Measurements from ENCODE around the gene NTN5. TPM values are rescaled to one million over a fixed set of nuclear protein-coding genes. Genes with fewer than 3 reads are reported as not detected.

Gene NTN5
- total and polyA plus RNA-seq, 2 of the 4 experiments (the other 2 are of a cell fraction) = 0.19 TPM; not detected in 1

DNA sequence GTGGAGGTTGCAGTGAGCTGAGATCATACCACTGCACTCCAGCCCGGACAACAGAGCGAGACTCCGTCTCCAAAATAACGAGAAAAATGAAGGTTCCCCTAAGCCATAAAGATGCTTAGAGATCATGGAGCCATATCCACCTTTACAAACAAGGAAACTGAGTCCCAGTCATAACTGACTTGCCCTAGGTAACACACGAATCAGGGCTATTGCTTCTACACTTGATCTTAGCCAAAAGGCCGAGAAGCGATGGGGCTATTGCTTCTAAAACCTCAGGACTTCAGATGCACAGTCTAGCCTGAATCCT lies 38.8 kb downstream of the NTN5 start:
- H2AK5ac ChIP-seq (ENCODE audit: low read depth, low read length) = peak overlapping the region; percentile 98
- H4K5ac ChIP-seq (ENCODE audit: low read depth, low read length) = peak overlapping the region; percentile 95
- dilution Hi-C loops (cut with HindIII; ENCODE audit: low sequenced_read_pairs, unreplicated experiment) = no loop called here
- peak overlapping the region; percentile 83 for H3K27ac ChIP-seq (ENCODE audit: insufficient read depth, low read length)
- peak overlapping the region; percentile 92 for H3K18ac ChIP-seq (ENCODE audit: low read depth, low read length)
- H3K9ac ChIP-seq (ENCODE audit: low read depth, low read length) = peak overlapping the region; percentile 71
- in situ Hi-C loops (cut with MboI; ENCODE audit: low sequenced_read_pairs) = no loop called here
- TF ChIP-seq RCOR1 (IDR thresholded peaks at IDR 0.05; ENCODE audit: insufficient replicate concordance, low read length) = no peak
- TF ChIP-seq, protein P1, sequence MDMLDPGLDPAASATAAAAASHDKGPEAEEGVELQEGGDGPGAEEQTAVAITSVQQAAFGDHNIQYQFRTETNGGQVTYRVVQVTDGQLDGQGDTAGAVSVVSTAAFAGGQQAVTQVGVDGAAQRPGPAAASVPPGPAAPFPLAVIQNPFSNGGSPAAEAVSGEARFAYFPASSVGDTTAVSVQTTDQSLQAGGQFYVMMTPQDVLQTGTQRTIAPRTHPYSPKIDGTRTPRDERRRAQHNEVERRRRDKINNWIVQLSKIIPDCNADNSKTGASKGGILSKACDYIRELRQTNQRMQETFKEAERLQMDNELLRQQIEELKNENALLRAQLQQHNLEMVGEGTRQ (IDR thresholded peaks at IDR 0.05; ENCODE audit: low read depth, low read length) = no peak
- no peak for TF ChIP-seq RFX5 (IDR thresholded peaks at IDR 0.05; ENCODE audit: low read depth, low read length)
- no peak for TF ChIP-seq FOS (IDR thresholded peaks at IDR 0.05; ENCODE audit: low read depth, low read length)
- no peak for TF ChIP-seq CTCF (conservative IDR thresholded peaks at IDR 0.05; ENCODE audit: low read depth, low read length)
- no peak for TF ChIP-seq RAD21 (IDR thresholded peaks at IDR 0.05; ENCODE audit: low read length)
- no peak for TF ChIP-seq NFE2L2 (IDR thresholded peaks at IDR 0.05; ENCODE audit: low read depth, low read length)
- no peak for TF ChIP-seq MXI1 (IDR thresholded peaks at IDR 0.05; ENCODE audit: borderline replicate concordance, low read depth, low read length)
- TF ChIP-seq, protein P2, sequence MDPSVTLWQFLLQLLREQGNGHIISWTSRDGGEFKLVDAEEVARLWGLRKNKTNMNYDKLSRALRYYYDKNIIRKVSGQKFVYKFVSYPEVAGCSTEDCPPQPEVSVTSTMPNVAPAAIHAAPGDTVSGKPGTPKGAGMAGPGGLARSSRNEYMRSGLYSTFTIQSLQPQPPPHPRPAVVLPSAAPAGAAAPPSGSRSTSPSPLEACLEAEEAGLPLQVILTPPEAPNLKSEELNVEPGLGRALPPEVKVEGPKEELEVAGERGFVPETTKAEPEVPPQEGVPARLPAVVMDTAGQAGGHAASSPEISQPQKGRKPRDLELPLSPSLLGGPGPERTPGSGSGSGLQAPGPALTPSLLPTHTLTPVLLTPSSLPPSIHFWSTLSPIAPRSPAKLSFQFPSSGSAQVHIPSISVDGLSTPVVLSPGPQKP (IDR thresholded peaks at IDR 0.05; ENCODE audit: borderline replicate concordance, low read depth, low read length) = no peak
- no peak for TF ChIP-seq BHLHE40 (IDR thresholded peaks at IDR 0.05; ENCODE audit: low read depth, low read length)
- H2BK120ac ChIP-seq (ENCODE audit: low read depth, low read length) = peak overlapping the region; percentile 97
- peaks cover 4% of the 10 kb centered on the region; the same call in 1 of the 2 replicates for H4K20me1 ChIP-seq (ENCODE audit: insufficient read depth, low read length)
- H3K27me3 ChIP-seq (ENCODE audit: control insufficient read depth, insufficient read depth, low read length) = no peaks in the 10 kb centered on the region
- BruUV-seq (replicated peaks) = no TSS peak
- peaks cover 43% of the 10 kb centered on the region for H3K4me1 ChIP-seq (ENCODE audit: control insufficient read depth, insufficient read depth, low read length)
- peaks cover 28% of the 10 kb centered on the region for H3K9me1 ChIP-seq (ENCODE audit: insufficient read depth, low read length)
- peak overlapping the region; percentile 91 for H2BK5ac ChIP-seq (ENCODE audit: low read depth, low read length, poor library complexity, severe bottlenecking)
- peak overlapping the region; percentile 88 for H2AK9ac ChIP-seq (replicated peaks; ENCODE audit: low read depth, low read length, poor library complexity)
- H2AFZ ChIP-seq (replicated peaks; ENCODE audit: low read length, poor library complexity) = peak overlapping the region; percentile 91
- peak overlapping the region; percentile 14; the same call in 1 of the 2 replicates for H3K4me3 ChIP-seq (ENCODE audit: insufficient read depth, low read depth, low read length)
- no peaks in the 10 kb centered on the region for H3K9me3 ChIP-seq (ENCODE audit: control insufficient read depth, insufficient read depth, low read length)
- peak overlapping the region; percentile 67 for H3K4me2 ChIP-seq (ENCODE audit: low read depth, low read length)
- peak overlapping the region; percentile 92 to 99 for H4K8ac ChIP-seq (ENCODE audit: low read depth in 2 of 2, low read length in 2 of 2)
- no CpG with 5 or more reads among the region's 7 CpGs for WGBS, 2 experiments (ENCODE audit: extremely low coverage in 2 of 2, insufficient read length in 1 of 2)
- peak overlapping the region; percentile 95 for H3K14ac ChIP-seq (replicated peaks; ENCODE audit: low read depth, low read length)
- H3K36me3 ChIP-seq (ENCODE audit: control insufficient read depth, insufficient read depth, low read length) = no peaks in the 10 kb centered on the region; the same call in 1 of the 2 replicates
- POLR2A ChIA-PET (ENCODE audit: unreplicated experiment) = interaction anchor here (0.7 kb wide), 1 partner anchor 15 kb away, joined by 3 read pairs; no protein-coding TSS in a partner anchor
- peak overlapping the region; percentile 96 for H3K4ac ChIP-seq (ENCODE audit: low read depth, low read length)
- CTCF ChIA-PET = no interaction called here
- peak overlapping the region; percentile 99 for H2BK20ac ChIP-seq (ENCODE audit: low read depth, low read length)
- DNase-seq = no peak
- intact Hi-C loops (cut with micrococcal nuclease) = no loop called here
- peak overlapping the region; percentile 61 for H3K23ac ChIP-seq (ENCODE audit: low read depth, low read length)
- peak overlapping the region; percentile 95 for H4K91ac ChIP-seq (ENCODE audit: insufficient read depth, low read depth, low read length)
- peak overlapping the region; percentile 96 for H2BK15ac ChIP-seq (ENCODE audit: low read depth, low read length)
- peaks cover 0 to 18% of the 10 kb centered on the region in 2 experiments; a peak in 3 of 4 replicates for H3K79me1 ChIP-seq (ENCODE audit: low read depth in 1 of 2, low read length in 2 of 2)
- no peak for ATAC-seq (ENCODE audit: low read depth)
- H3K56ac ChIP-seq (ENCODE audit: extremely low read depth, insufficient read depth, low read length) = peak overlapping the region; percentile 63

Data from IMR-90 (cell line).